Choroid plexus epithelial cell (primary cell): ENCODE measurements around the gene RAC2.

Experiments
- DNase-seq: peaks from one replicate; pipeline ENCODE4 v3.0.0-alpha.2; 2010; ENCODE audit warnings: low read depth
- H3K4me3 ChIP-seq: 2 replicates; pipeline ENCODE4 v1.5.1; 2011; ENCODE audit warnings: low read depth, mild to moderate bottlenecking, control low read depth, low read length, moderate library complexity
- CTCF ChIP-seq: conservative IDR thresholded peaks from 2 replicates; pipeline ENCODE4 v1.5.1; 2011; ENCODE audit warnings: low read depth, mild to moderate bottlenecking, control low read depth, inconsistent platforms, low read length, moderate library complexity

The RAC2 gene

GRCh38 chr22:37281646-37282384 is 37.7 kb upstream of the RAC2 start:
- H3K4me3 ChIP-seq, result no peak overlapping the region
- DNase-seq, result no peak
- no peak for TF ChIP-seq CTCF

DNA sequence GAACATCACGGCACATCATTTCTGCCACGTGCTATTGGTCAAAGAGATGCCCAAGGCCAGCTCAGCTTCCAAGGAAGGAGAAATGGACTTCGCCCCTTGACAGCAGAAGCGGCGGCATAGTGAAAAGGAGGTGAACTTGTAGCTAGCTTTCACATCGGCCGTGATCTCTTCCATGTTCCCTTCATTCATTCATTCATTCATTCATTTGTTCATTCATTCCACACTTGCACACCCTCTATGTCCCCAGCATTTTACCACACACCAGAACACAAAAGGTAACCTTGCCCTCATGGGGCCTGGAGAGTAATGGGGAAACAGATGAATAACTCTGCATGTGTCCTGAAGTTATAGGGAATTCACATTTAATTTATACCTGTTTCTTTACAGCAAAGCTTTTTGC is 37.1 kb upstream of the RAC2 start:
- no peak for TF ChIP-seq CTCF
- DNase-seq, result no peak
- no peak overlapping the region for H3K4me3 ChIP-seq

- TF ChIP-seq CTCF, result no peak
- DNase-seq, result no peak
- H3K4me3 ChIP-seq, result no peak overlapping the region
Measured at GRCh38 chr22:37280718-37281117, 36.6 kb upstream of the RAC2 start.

DNA sequence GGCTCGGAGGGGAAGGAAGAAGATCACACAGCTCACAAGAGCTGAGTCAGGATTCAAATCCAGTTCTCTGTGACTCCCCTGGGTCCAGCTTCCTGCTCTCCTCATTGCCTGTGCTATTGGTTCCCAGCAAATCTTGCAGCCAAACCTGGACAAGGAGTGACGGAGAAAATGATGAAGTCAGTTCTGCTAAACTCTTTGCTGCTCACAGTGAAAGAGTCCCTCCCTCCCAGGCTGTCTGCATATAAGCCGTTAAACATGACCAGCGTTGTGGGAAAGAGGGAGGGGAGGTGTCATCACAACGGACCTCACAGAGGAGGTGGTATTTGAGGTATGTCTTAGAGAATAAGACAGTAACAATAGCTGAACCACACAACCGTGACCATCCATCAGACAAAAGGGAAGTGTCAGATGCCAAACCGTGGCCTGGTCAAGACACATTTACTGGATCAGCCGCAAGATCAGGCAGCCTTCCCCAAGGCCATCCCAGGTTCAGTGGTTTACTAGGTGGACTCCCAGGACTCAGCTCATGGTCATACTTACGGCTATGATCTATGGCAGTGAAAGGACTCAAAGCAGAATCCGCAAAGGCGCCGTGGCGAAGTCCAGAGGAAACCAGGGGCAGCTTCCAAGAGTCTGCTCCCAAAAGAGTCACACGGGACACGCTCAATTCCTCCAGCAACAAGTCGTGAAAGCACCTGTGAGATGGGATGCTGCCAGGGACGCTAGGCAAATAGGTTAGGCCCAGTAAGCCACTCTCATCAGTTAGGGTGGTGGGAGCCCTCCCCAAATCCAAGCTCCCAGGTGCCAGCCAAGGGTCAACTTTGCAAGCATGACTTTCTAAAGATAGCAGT is 35.5 kb upstream of the RAC2 start:
- H3K4me3 ChIP-seq, result no peak overlapping the region
- DNase-seq, result no peak
- TF ChIP-seq CTCF, result no peak

DNA sequence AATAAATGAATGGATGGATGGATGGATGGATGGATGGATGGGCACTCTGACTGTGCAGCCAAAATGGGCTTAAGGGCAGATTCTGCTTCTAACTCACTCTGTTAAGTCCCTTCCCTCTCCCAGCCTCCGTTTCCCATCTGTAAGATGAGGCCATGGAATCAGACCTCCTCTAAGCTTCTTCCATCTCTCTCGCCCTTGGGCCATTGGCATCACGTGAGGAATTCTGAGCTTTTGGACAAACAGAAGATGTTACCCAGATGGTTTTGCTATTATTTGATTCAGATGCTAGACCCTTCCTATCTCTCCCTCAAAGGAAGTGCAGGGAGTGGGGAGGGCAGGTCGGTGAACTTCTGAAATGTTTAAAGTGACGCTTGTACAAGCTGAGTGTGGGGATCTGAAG is 34.2 kb upstream of the RAC2 start:
- no peak for DNase-seq
- no peak for TF ChIP-seq CTCF
- no peak overlapping the region for H3K4me3 ChIP-seq

- no peak for TF ChIP-seq CTCF
- H3K4me3 ChIP-seq, result no peak overlapping the region
- DNase-seq, result no peak
Measured at GRCh38 chr22:37277384-37277783, 33.3 kb upstream of the RAC2 start.
